Vagina (tissue), 2 donors: Measurements from ENCODE around the gene CSH2.
"Not testable (repeated sequence)": the region's sequence is repeated elsewhere in the genome, so short reads cannot be mapped to it uniquely, and the experiment has no call there.

Experiments used
- CTCF ChIP-seq, 3 experiments: fragments of 450-650 bp in 2 of 3; fragments of 200-600 bp in 1 of 3; sonication (generic) in 1 of 3; IDR thresholded peaks; one replicate each; pipeline ENCODE4 v1.5.1; 2017 to 2019; ENCODE audit warnings: antibody characterized with exemption in 3 of 3, mild to moderate bottlenecking in 2 of 3, moderate library complexity in 2 of 3
- POLR2A ChIP-seq, 2 donors: fragments of 450-650 bp; IDR thresholded peaks; one replicate each; pipeline ENCODE4 v1.6.1; 2017; ENCODE audit warnings: antibody characterized with exemption in 2 of 2, mild to moderate bottlenecking in 2 of 2, moderate library complexity in 2 of 2
- POLR2AphosphoS5 ChIP-seq, 2 donors: sonication (generic); formaldehyde crosslinking; IDR thresholded peaks; one replicate each; pipeline ENCODE4 v1.9.0; 2017; ENCODE audit warnings: antibody characterized with exemption in 2 of 2, mild to moderate bottlenecking in 2 of 2, low read depth in 1 of 2; ENCODE audit not compliant: insufficient read depth in 1 of 2

GRCh38 chr17:63894821-63895220 is 21.3 kb upstream of the CSH2 start:
- TF ChIP-seq POLR2AphosphoS5 (IDR thresholded peaks at IDR 0.05; ENCODE audit: insufficient read depth in 1 of 2, low read depth in 1 of 2); CTCF (IDR thresholded peaks at IDR 0.05); POLR2A (IDR thresholded peaks at IDR 0.05): not testable (repeated sequence)
